ENCODE data around the gene COG5.

COG5 gene

GRCh38 chr7:107414198-107414597, 149.5 kb downstream of the COG5 start:
- H3K4me3 ChIP-seq (ENCODE audit: low read depth, low read length) = no peak overlapping the region
- no peak for DNase-seq (ENCODE audit: low read depth)

- no peak overlapping the region for H3K4me3 ChIP-seq (ENCODE audit: low read depth, low read length)
- DNase-seq (ENCODE audit: low read depth) = no peak
Observed at GRCh38 chr7:107408349-107408748, 155.4 kb downstream of the COG5 start.

GRCh38 chr7:107405559-107405958, 158.2 kb downstream of the COG5 start:
- no peak for DNase-seq (ENCODE audit: low read depth)
- no peak overlapping the region for H3K4me3 ChIP-seq (ENCODE audit: low read depth, low read length)

GRCh38 chr7:107404740-107405537, 158.8 kb downstream of the COG5 start:
- no peak for DNase-seq (ENCODE audit: low read depth)
- no peak overlapping the region for H3K4me3 ChIP-seq (ENCODE audit: low read depth, low read length)

- no peak for DNase-seq (ENCODE audit: low read depth)
- no peak overlapping the region for H3K4me3 ChIP-seq (ENCODE audit: low read depth, low read length)
Observed at GRCh38 chr7:107398161-107398560, 165.6 kb downstream of the COG5 start.

GRCh38 chr7:107396990-107397389, 166.7 kb downstream of the COG5 start:
- DNase-seq (ENCODE audit: low read depth) = no peak
- H3K4me3 ChIP-seq (ENCODE audit: low read depth, low read length) = no peak overlapping the region

- no peak for DNase-seq (ENCODE audit: low read depth)
- no peak overlapping the region for H3K4me3 ChIP-seq (ENCODE audit: low read depth, low read length)
Observed at GRCh38 chr7:107396081-107396480, 167.6 kb downstream of the COG5 start.

GRCh38 chr7:107394831-107395230, 168.9 kb downstream of the COG5 start:
- no peak overlapping the region for H3K4me3 ChIP-seq (ENCODE audit: low read depth, low read length)
- DNase-seq (ENCODE audit: low read depth) = no peak

- DNase-seq (ENCODE audit: low read depth) = no peak
- H3K4me3 ChIP-seq (ENCODE audit: low read depth, low read length) = no peak overlapping the region
Observed at GRCh38 chr7:107394276-107394675, 169.4 kb downstream of the COG5 start.

GRCh38 chr7:107392830-107393229, 170.9 kb downstream of the COG5 start:
- no peak overlapping the region for H3K4me3 ChIP-seq (ENCODE audit: low read depth, low read length)
- DNase-seq (ENCODE audit: low read depth) = no peak

GRCh38 chr7:107390916-107391315, 172.8 kb downstream of the COG5 start:
- DNase-seq (ENCODE audit: low read depth) = no peak
- H3K4me3 ChIP-seq (ENCODE audit: low read depth, low read length) = no peak overlapping the region

GRCh38 chr7:107388604-107389003, 175.1 kb downstream of the COG5 start:
- no peak for DNase-seq (ENCODE audit: low read depth)
- no peak overlapping the region for H3K4me3 ChIP-seq (ENCODE audit: low read depth, low read length)

GRCh38 chr7:107387573-107388219, 176.0 kb downstream of the COG5 start:
- DNase-seq (ENCODE audit: low read depth) = peak; percentile 76
- no peak overlapping the region for H3K4me3 ChIP-seq (ENCODE audit: low read depth, low read length)

GRCh38 chr7:107387128-107387527, 176.6 kb downstream of the COG5 start:
- H3K4me3 ChIP-seq (ENCODE audit: low read depth, low read length) = no peak overlapping the region
- DNase-seq (ENCODE audit: low read depth) = peak; percentile 25

GRCh38 chr7:107386548-107387102, 177.1 kb downstream of the COG5 start:
- no peak overlapping the region for H3K4me3 ChIP-seq (ENCODE audit: low read depth, low read length)
- DNase-seq (ENCODE audit: low read depth) = no peak

GRCh38 chr7:107384025-107384424, 179.7 kb downstream of the COG5 start:
- no peak overlapping the region for H3K4me3 ChIP-seq (ENCODE audit: low read depth, low read length)
- DNase-seq (ENCODE audit: low read depth) = no peak

- no peak for DNase-seq (ENCODE audit: low read depth)
Observed at GRCh38 chr7:107383203-107383602, 180.5 kb downstream of the COG5 start.

GRCh38 chr7:107381453-107381852, 182.3 kb downstream of the COG5 start:
- H3K4me3 ChIP-seq (ENCODE audit: low read depth, low read length) = no peak overlapping the region
- no peak for DNase-seq (ENCODE audit: low read depth)

More at GRCh38 chr7:107383203-107383602, 180.5 kb downstream of the COG5 start:
- H3K4me3 ChIP-seq (ENCODE audit: low read depth, low read length) = no peak overlapping the region

GRCh38 chr7:107373354-107373753, 190.4 kb downstream of the COG5 start:
- DNase-seq (ENCODE audit: low read depth) = no peak
- no peak overlapping the region for H3K4me3 ChIP-seq (ENCODE audit: low read depth, low read length)

GRCh38 chr7:107372298-107372697, 191.4 kb downstream of the COG5 start:
- no peak overlapping the region for H3K4me3 ChIP-seq (ENCODE audit: low read depth, low read length)
- DNase-seq (ENCODE audit: low read depth) = no peak

- H3K4me3 ChIP-seq (ENCODE audit: low read depth, low read length) = no peak overlapping the region
- no peak for DNase-seq (ENCODE audit: low read depth)
Observed at GRCh38 chr7:107370816-107371215, 192.9 kb downstream of the COG5 start.

Measured in skeletal muscle cell (primary cell).